ENCODE data around the gene FHOD3. TPM values are rescaled to one million over a fixed set of nuclear protein-coding genes. Genes with fewer than 3 reads are reported as not detected.

Gene FHOD3
- total RNA-seq, 1 donor from 2014 or later = not detected

DNA sequence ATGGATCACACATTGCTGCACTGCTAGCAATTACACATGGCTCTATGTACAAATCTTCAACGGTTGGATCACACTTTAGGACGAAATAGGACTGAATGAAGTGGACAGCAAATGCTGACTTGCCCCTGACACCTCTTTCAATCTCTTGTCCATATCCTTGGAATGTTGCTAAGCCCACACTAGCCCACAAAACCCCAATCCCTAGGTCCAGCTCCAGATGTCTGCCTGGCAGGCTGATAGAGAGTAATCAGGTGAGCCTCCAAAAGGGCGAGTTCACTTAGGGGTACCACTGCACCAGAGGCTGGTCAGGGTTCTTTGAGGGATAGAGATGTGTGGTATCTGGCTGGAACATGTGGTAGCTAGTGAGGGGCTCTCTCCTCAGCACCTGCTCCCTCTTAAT, 18.5 kb upstream of the FHOD3 start:
- intact Hi-C loops (cut with micrococcal nuclease) = no loop called here
- Mint-ChIP-seq H3K4me3 (ENCODE audit: low read depth) (no peak overlapping the region), H3K4me1 (ENCODE audit: low read depth) (no peaks in the 10 kb centered on the region), H3K36me3 (ENCODE audit: low read depth) (no peaks in the 10 kb centered on the region), H3K27ac (no peak overlapping the region), H3K9me3 (no peaks in the 10 kb centered on the region), H3K27me3 (ENCODE audit: low read depth) (peaks cover 21% of the 10 kb centered on the region)
- DNase-seq (ENCODE audit: low spot score) = no peak

DNA sequence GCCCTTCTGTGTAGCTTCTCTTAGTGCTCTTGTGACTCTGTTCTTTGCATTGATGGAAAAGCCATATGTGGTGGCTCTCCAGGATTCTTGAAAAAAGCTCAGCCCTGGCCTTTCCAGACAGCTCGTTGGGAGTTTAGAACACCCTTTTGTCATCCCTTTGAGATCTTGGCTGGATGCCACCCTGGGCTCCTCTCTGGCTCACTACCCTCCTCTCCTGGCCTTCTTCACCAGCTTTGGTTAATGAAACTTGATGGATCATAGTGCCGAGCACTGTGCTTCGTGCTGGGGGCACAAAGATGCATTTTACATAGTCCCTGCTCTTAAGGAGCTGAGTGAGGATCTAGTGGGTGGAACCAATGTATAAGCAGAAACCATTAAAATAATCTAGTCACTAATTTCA, 15.6 kb upstream of the FHOD3 start:
- Mint-ChIP-seq H3K27me3 (ENCODE audit: low read depth) (peaks cover 15% of the 10 kb centered on the region), H3K4me3 (ENCODE audit: low read depth) (no peak overlapping the region), H3K27ac (no peak overlapping the region), H3K4me1 (ENCODE audit: low read depth) (peaks cover 1% of the 10 kb centered on the region), H3K36me3 (ENCODE audit: low read depth) (no peaks in the 10 kb centered on the region), H3K9me3 (no peaks in the 10 kb centered on the region)
- DNase-seq (ENCODE audit: low spot score) = no peak
- intact Hi-C loops (cut with micrococcal nuclease) = loop anchor here (10.0 kb wide), 2 partner anchors 57 to 97 kb away; partner anchors contain the start of gene MOCOS

DNA sequence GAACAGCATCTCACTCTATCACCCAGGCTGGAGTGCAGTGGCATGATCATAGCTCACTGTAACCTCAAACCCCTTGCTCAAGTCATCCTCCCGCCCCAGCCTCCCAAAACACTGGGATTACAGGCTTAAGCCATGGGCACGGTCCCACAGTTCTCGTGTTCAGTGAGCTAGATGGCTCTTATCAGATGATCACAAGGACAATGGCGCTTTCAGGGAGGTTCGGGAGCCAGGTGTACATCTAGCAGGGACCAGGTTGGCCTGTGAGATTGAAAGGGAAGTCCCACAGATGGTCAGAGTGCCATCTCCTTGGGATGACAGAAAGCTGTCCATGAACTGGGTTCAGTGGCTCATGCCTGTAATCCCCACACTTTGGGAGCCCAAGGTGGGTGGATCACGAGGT, 14.1 kb upstream of the FHOD3 start:
- peaks cover 1% of the 10 kb centered on the region for H3K4me1 Mint-ChIP-seq (ENCODE audit: low read depth)
- no peaks in the 10 kb centered on the region for H3K36me3 Mint-ChIP-seq (ENCODE audit: low read depth)
- intact Hi-C loops (cut with micrococcal nuclease) = loop anchor here (10.0 kb wide), 2 partner anchors 59 to 99 kb away; partner anchors contain the start of gene MOCOS
- no peak overlapping the region for H3K27ac Mint-ChIP-seq
- H3K27me3 Mint-ChIP-seq (ENCODE audit: low read depth) = peaks cover 11% of the 10 kb centered on the region
- no peak overlapping the region for H3K4me3 Mint-ChIP-seq (ENCODE audit: low read depth)
- H3K9me3 Mint-ChIP-seq = peaks cover 3% of the 10 kb centered on the region
- no peak for DNase-seq (ENCODE audit: low spot score)

DNA sequence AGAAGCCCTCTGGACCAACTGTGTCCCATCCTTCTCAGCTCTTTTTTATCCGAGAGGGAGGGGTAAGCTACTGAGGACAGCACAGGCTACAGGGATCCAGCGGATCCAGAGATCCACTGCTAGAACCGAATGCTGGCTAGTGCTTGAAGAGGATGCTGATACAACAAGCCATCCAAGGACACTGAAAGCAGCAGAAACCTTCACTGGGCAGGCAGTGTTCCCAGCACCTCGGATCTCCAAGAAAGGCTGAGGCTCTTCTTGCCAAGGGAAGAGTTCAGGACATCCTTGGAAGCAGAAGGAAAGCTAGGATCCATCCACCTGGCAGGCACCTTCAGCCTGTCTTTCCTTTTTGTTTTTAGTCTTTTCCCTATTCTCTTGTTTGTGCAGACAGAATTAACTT, 13.2 kb upstream of the FHOD3 start:
- Mint-ChIP-seq H3K4me3 (ENCODE audit: low read depth) (no peak overlapping the region), H3K27me3 (ENCODE audit: low read depth) (peaks cover 9% of the 10 kb centered on the region), H3K36me3 (ENCODE audit: low read depth) (no peaks in the 10 kb centered on the region), H3K9me3 (peaks cover 4% of the 10 kb centered on the region), H3K4me1 (ENCODE audit: low read depth) (peaks cover 1% of the 10 kb centered on the region), H3K27ac (no peak overlapping the region)
- intact Hi-C loops (cut with micrococcal nuclease) = loop anchor here (1.0 to 10.0 kb wide), 5 partner anchors 59 to 528 kb away; partner anchors contain the start of gene MOCOS
- DNase-seq (ENCODE audit: low spot score) = no peak

DNA sequence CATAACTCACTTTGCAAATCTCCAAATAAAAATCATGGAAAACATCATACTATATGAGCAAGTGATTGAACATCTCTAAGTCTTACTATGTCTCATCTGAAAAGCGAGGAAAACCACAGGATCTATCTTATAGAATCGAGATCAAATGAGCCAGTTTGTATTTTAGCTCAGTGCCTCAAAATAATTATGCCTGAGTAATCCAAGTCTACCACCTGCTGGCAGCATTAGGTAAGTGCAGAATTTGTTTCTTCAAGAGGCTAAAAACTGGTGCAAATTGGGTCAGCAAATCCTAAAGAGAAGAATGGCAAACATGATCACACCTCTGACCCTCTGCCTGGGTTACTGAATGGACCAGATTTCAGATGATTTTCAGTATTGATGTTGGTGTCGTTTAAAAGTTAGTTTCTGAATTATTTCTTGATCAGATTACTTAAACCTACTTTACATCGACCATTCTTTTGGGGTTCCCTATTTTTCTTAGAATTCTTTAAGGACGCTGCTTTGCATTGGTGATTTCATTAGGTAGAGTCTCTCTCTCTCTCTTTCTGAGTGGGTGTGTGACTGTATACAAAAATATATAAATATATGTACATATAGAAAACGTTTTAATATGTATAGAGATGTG, 12.7 kb upstream of the FHOD3 start:
- H3K27ac Mint-ChIP-seq = no peak overlapping the region
- peaks cover 1% of the 10 kb centered on the region for H3K4me1 Mint-ChIP-seq (ENCODE audit: low read depth)
- no peaks in the 10 kb centered on the region for H3K36me3 Mint-ChIP-seq (ENCODE audit: low read depth)
- DNase-seq (ENCODE audit: low spot score) = no peak
- intact Hi-C loops (cut with micrococcal nuclease) = loop anchor here (1.0 to 10.0 kb wide), 6 partner anchors 60 to 528 kb away; partner anchors contain the start of gene MOCOS
- peaks cover 9% of the 10 kb centered on the region for H3K27me3 Mint-ChIP-seq (ENCODE audit: low read depth)
- peaks cover 4% of the 10 kb centered on the region for H3K9me3 Mint-ChIP-seq
- no peak overlapping the region for H3K4me3 Mint-ChIP-seq (ENCODE audit: low read depth)

DNA sequence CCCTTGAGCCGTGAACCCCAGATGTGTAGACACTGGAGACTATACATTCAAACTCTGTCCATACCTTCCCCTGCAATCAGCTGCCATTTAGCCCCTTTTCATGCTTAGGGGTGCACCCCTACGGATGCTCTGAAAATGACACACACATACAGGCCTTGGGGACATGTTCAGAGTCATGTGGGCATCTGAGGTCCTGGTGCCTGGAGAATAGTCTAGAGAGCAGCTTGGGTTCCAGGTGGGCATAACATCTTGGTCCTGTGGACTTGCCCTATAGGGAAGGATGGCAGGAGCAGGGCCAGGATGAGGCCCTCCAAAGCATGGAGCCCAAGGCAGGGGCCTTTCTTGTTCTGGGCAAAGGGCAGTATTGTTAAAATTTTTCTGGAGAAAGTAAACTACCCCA, 9.9 kb upstream of the FHOD3 start:
- Mint-ChIP-seq H3K36me3 (ENCODE audit: low read depth) (no peaks in the 10 kb centered on the region), H3K27ac (no peak overlapping the region), H3K4me1 (ENCODE audit: low read depth) (peaks cover 1% of the 10 kb centered on the region), H3K4me3 (ENCODE audit: low read depth) (no peak overlapping the region), H3K9me3 (peaks cover 4% of the 10 kb centered on the region), H3K27me3 (ENCODE audit: low read depth) (peaks cover 11% of the 10 kb centered on the region)
- intact Hi-C loops (cut with micrococcal nuclease) = loop anchor here (5.0 to 10.0 kb wide), 3 partner anchors 63 to 520 kb away; partner anchors contain the start of gene MOCOS
- DNase-seq (ENCODE audit: low spot score) = no peak

DNA sequence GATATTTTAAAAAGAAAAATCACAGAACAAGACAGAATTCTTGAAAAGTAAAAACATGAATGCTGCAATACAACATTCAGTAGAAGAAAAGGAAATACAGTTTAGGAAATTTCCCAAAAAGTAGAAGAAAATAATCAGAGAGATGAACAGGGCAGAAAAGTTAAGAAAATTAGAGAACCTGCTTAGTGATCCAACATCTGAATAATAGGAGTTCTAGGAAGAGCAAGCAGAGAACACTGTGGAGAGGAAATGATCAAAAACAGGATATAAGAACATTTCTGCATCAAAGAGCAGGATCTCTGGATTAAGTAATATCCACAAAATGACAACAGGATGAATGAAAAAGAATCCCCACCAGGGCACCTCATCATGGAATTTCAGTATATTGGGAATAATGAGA, 8.8 kb upstream of the FHOD3 start:
- Mint-ChIP-seq H3K4me3 (ENCODE audit: low read depth) (no peak overlapping the region), H3K9me3 (peaks cover 4% of the 10 kb centered on the region), H3K27me3 (ENCODE audit: low read depth) (peaks cover 11% of the 10 kb centered on the region), H3K27ac (no peak overlapping the region), H3K36me3 (ENCODE audit: low read depth) (no peaks in the 10 kb centered on the region), H3K4me1 (ENCODE audit: low read depth) (peaks cover 1% of the 10 kb centered on the region)
- intact Hi-C loops (cut with micrococcal nuclease) = loop anchor here (5.0 to 10.0 kb wide), 3 partner anchors 64 to 519 kb away; partner anchors contain the start of gene MOCOS
- DNase-seq (ENCODE audit: low spot score) = no peak

DNA sequence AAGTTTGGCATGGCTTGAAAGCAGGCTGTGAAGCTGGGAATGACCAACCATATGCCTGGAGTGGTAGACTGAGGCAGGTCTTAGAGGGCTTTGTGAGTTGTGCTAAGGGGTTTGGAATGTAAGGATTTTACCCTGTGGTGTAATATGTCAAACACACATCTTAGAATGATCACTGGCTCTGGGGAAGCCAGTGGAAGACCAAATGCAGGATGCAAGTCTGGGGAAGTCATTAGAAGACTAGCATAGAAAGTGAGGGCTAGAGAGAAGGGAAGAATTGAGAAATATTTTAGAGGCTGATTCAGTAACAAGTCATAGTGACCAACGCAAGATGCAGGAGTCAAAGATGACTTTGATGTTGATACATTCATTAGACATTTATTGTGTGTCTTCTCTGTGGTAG, 3.5 kb upstream of the FHOD3 start:
- DNase-seq (ENCODE audit: low spot score) = no peak
- intact Hi-C loops (cut with micrococcal nuclease) = no loop called here
- Mint-ChIP-seq H3K9me3 (no peaks in the 10 kb centered on the region), H3K36me3 (ENCODE audit: low read depth) (no peaks in the 10 kb centered on the region), H3K4me1 (ENCODE audit: low read depth) (no peaks in the 10 kb centered on the region), H3K27ac (no peak overlapping the region), H3K27me3 (ENCODE audit: low read depth) (peaks cover 8% of the 10 kb centered on the region), H3K4me3 (ENCODE audit: low read depth) (no peak overlapping the region)

DNA sequence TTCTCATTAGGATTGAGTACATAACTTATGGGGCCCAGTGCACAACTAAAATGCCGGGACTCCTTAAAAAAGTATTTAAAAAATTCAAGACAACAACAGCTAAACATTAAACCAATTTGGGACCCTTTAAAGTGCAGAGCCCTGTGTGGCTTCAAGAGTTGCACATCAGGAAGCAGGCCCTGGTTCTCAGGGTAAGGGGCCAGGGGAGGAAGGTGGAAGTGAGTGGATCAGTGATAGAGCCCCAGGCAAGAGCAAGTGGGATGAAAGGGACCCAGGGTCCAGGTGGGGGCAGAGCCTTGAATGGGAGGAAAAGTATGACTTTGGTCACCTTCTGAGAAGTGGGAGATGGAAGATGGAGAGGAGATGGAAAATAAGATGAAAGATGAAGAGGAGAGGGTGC, 2.3 kb upstream of the FHOD3 start:
- DNase-seq (ENCODE audit: low spot score) = no peak
- Mint-ChIP-seq H3K36me3 (ENCODE audit: low read depth) (no peaks in the 10 kb centered on the region), H3K9me3 (no peaks in the 10 kb centered on the region), H3K4me3 (ENCODE audit: low read depth) (no peak overlapping the region), H3K27me3 (ENCODE audit: low read depth) (peaks cover 18% of the 10 kb centered on the region), H3K27ac (no peak overlapping the region), H3K4me1 (ENCODE audit: low read depth) (no peaks in the 10 kb centered on the region)
- intact Hi-C loops (cut with micrococcal nuclease) = no loop called here

DNA sequence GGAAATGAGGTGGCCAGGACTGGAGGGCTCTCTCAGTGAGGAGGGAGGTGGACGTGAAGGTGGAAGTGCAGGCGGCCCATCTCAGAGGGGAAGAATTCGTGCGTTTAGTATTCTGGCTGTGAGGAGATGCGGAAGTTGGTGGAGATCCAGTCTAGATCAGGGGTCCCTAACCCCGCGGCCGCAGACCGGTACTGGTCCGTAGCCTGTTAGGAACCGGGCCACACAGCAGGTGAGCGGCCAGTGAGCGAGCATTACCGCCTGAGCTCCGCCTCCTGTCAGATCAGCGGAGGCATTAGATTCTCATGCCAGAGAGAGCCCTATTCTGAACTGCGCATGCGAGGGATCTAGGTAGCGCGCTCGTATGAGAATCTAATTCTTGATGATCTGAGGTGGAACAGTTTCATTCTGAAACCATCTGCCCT, 1.6 kb upstream of the FHOD3 start:
- H3K4me3 Mint-ChIP-seq (ENCODE audit: low read depth) = no peak overlapping the region
- DNase-seq (ENCODE audit: low spot score) = no peak
- H3K4me1 Mint-ChIP-seq (ENCODE audit: low read depth) = no peaks in the 10 kb centered on the region
- no peak overlapping the region for H3K27ac Mint-ChIP-seq
- no peaks in the 10 kb centered on the region for H3K36me3 Mint-ChIP-seq (ENCODE audit: low read depth)
- peaks cover 22% of the 10 kb centered on the region for H3K27me3 Mint-ChIP-seq (ENCODE audit: low read depth)
- no peaks in the 10 kb centered on the region for H3K9me3 Mint-ChIP-seq
- intact Hi-C loops (cut with micrococcal nuclease) = no loop called here

DNA sequence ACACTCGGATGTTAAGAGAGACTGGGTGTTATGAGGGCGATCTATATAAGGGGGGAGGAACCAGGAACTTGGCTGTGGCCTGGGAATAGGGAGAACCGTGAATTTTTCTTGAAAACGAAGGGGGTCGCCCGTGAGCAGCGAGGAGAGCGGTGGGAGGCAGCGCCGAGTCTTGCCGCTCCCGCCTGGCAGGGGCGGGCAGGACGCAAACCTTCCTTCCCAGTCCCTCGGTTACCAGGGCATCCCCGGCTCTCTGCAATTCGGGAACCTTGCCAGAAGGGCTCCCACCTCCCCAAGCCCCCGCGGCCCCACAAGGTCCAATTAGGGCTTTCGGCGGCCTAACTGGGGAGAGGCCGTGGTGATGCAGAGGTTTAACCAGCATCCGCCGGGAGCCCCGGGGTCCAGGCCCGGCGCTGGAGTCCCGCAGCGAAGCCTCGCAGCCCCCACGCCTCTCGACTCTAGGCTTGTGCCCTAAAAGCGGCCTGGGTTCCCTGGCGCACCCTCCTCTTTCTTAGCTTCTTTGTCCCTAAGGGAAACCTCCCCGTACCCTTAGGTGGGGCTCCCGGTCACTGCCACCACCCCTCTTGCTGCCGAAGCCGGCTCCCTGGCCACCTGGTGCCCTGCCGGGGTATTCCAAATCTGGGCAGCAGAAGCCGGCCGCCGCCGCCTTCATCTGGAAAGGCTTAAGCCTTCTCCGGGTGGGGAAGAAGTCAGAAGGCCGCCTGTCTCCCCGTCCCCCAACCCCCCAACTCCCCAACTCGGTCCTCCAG, 680 bp upstream of the FHOD3 start:
- H3K27ac Mint-ChIP-seq = no peak overlapping the region
- no peak overlapping the region for H3K4me3 Mint-ChIP-seq (ENCODE audit: low read depth)
- H3K36me3 Mint-ChIP-seq (ENCODE audit: low read depth) = no peaks in the 10 kb centered on the region
- H3K9me3 Mint-ChIP-seq = no peaks in the 10 kb centered on the region
- intact Hi-C loops (cut with micrococcal nuclease) = no loop called here
- peaks cover 20% of the 10 kb centered on the region for H3K27me3 Mint-ChIP-seq (ENCODE audit: low read depth)
- DNase-seq (ENCODE audit: low spot score) = no peak
- no peaks in the 10 kb centered on the region for H3K4me1 Mint-ChIP-seq (ENCODE audit: low read depth)

DNA sequence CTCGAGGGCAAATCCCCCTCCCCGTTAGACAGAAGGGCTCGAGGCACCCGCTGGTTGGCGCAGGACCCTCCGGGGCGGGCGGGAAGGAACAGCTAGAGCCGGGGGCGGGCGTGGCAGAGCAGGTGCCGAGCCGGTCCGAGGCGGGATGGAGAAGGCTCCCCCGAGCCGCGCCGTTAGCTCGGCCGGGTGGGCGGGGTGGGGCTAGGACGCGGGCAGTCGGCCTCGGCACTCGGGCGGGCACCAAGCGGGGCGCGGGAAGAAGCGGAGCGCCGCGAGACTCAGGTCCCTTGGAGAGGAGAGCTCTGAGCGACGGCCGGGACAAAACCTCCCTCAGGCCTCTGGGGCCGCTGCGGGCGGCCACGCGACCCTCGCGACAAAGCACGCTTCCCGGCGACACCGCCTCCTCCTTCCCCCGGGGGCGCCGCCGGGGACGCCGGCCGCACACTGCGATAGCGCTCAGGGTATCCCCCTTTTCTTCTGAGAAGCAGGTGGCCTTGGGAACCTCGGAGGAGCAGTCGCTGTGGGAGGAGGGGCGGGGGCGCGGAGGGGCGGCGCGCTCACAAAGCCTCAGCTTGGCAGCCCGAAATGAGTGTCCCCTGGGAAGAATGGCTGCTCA, 721 bp downstream of the FHOD3 start:
- Mint-ChIP-seq H3K4me3 (ENCODE audit: low read depth) (no peak overlapping the region), H3K27ac (no peak overlapping the region), H3K36me3 (ENCODE audit: low read depth) (no peaks in the 10 kb centered on the region), H3K9me3 (no peaks in the 10 kb centered on the region), H3K27me3 (ENCODE audit: low read depth) (peaks cover 26% of the 10 kb centered on the region), H3K4me1 (ENCODE audit: low read depth) (no peaks in the 10 kb centered on the region)
- intact Hi-C loops (cut with micrococcal nuclease) = no loop called here
- DNase-seq (ENCODE audit: low spot score) = no peak

DNA sequence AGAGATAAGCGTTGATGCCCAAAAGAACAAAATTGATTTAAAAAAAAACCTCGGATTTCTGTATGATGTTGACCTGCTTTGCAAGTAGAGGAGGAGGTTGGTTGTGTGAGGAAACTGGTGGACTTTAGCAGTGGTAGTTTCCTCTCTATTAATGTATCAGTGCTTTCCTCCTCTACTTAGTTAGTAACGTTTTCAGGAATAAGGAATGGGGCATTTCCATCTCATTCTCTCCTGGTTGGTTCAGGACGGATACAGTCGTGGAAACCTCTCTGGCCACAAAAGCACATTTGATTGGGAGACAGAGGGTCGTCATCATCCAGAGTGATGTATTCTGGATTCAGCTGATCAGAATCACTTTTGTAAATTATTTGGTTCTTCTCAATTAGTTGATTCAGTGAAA, 1.5 kb downstream of the FHOD3 start:
- Mint-ChIP-seq H3K27me3 (ENCODE audit: low read depth) (peaks cover 32% of the 10 kb centered on the region), H3K36me3 (ENCODE audit: low read depth) (no peaks in the 10 kb centered on the region), H3K4me1 (ENCODE audit: low read depth) (no peaks in the 10 kb centered on the region), H3K9me3 (no peaks in the 10 kb centered on the region), H3K27ac (no peak overlapping the region), H3K4me3 (ENCODE audit: low read depth) (no peak overlapping the region)
- no peak for DNase-seq (ENCODE audit: low spot score)
- intact Hi-C loops (cut with micrococcal nuclease) = no loop called here
